GM23338 (cell line): ENCODE data around the gene HACD3.

Experiments used
- CREB1 ChIP-seq: fragments of 250-450 bp; sonication (Bioruptor Pico); IDR thresholded peaks from 2 replicates; pipeline ENCODE4 v1.5.0; 2020; ENCODE audit warnings: low read depth, mild to moderate bottlenecking, moderate library complexity
- EZH2 ChIP-seq: fragments of 200-600 bp; sonication (generic); IDR thresholded peaks from one replicate; pipeline ENCODE4 v1.8.0; 2017; ENCODE audit warnings: antibody characterized with exemption, mild to moderate bottlenecking, low read depth; ENCODE audit not compliant: unreplicated experiment
- EZH2phosphoT487 ChIP-seq: fragments of 200-600 bp; sonication (generic); IDR thresholded peaks from one replicate; pipeline ENCODE4 v1.8.1; 2018; ENCODE audit warnings: antibody characterized with exemption; ENCODE audit not compliant: unreplicated experiment
- JUNB ChIP-seq: IDR thresholded peaks from one replicate; pipeline ENCODE4 v1.6.1; 2016; ENCODE audit warnings: antibody characterized with exemption; ENCODE audit not compliant: unreplicated experiment
- NANOG ChIP-seq: IDR thresholded peaks from 2 replicates; pipeline ENCODE4 v1.6.1; 2016; ENCODE audit warnings: antibody characterized with exemption, borderline replicate concordance
- POLR2AphosphoS5 ChIP-seq: IDR thresholded peaks from 2 replicates; pipeline ENCODE4 v1.6.1; 2016; ENCODE audit warnings: antibody characterized with exemption, low read depth
- STAT1 ChIP-seq: IDR thresholded peaks from one replicate; pipeline ENCODE4 v1.6.1; 2016; ENCODE audit warnings: antibody characterized with exemption; ENCODE audit not compliant: unreplicated experiment
- ZNF114 ChIP-seq: fragments of 250-450 bp; sonication (Bioruptor Pico); IDR thresholded peaks from 2 replicates; pipeline ENCODE4 v1.5.0; 2020; ENCODE audit warnings: mild to moderate bottlenecking, moderate library complexity
- ZNF331 ChIP-seq: fragments of 250-450 bp; sonication (Bioruptor Pico); IDR thresholded peaks from 2 replicates; pipeline ENCODE4 v1.5.0; 2020; ENCODE audit warnings: low read depth, mild to moderate bottlenecking, moderate library complexity
- TF ChIP-seq, protein P1 (sequence below), 2 experiments: fragments of 200-600 bp in 1 of 2; sonication (generic) in 1 of 2; conservative IDR thresholded peaks; 2 replicates each; pipeline versions ENCODE4 v1.5.1 to v1.6.1; 2016 to 2017; ENCODE audit warnings: antibody characterized with exemption in 2 of 2, low read depth in 2 of 2, mild to moderate bottlenecking in 2 of 2, moderate library complexity in 1 of 2
- TF ChIP-seq, protein P2 (sequence below): IDR thresholded peaks from one replicate; pipeline ENCODE4 v1.6.1; 2018; ENCODE audit warnings: antibody characterized with exemption; ENCODE audit not compliant: unreplicated experiment
- TF ChIP-seq, protein P3 (sequence below): IDR thresholded peaks from 2 replicates; pipeline ENCODE4 v1.6.1; 2016; ENCODE audit warnings: antibody characterized with exemption

DNA sequence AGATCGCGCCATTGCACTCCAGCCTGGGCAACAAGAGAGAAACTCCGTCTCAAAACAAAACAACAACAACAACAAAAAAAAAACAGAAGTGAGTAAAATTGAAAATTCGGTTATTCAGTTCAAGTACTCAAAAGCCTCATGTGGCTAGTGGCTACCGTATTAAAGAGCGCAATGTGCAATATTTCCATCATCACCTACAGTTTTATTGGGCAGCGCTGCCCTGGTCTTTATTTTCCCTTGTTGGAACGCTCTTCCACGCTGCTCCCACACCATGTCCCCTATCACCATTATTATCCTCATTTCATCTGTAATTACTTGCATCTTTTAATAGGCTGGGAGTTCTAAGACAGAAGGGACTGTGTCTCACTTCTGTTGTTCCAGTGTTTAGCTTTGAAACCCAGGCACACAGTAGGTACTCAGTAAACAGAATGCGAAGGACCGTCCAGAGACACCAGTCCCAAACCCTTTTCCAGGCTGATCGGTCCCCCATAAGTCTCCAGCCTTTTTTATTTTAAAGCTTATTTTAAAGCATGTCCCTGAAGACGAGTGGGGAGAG lies 423 bp upstream of the HACD3 start:
- TF ChIP-seq, protein P1, sequence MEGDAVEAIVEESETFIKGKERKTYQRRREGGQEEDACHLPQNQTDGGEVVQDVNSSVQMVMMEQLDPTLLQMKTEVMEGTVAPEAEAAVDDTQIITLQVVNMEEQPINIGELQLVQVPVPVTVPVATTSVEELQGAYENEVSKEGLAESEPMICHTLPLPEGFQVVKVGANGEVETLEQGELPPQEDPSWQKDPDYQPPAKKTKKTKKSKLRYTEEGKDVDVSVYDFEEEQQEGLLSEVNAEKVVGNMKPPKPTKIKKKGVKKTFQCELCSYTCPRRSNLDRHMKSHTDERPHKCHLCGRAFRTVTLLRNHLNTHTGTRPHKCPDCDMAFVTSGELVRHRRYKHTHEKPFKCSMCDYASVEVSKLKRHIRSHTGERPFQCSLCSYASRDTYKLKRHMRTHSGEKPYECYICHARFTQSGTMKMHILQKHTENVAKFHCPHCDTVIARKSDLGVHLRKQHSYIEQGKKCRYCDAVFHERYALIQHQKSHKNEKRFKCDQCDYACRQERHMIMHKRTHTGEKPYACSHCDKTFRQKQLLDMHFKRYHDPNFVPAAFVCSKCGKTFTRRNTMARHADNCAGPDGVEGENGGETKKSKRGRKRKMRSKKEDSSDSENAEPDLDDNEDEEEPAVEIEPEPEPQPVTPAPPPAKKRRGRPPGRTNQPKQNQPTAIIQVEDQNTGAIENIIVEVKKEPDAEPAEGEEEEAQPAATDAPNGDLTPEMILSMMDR (conservative IDR thresholded peaks at IDR 0.05; ENCODE audit: low read depth in 2 of 2): no peak
- TF ChIP-seq EZH2phosphoT487 (no peak), CREB1 (CRISPR knock-in tag) (no peak), POLR2AphosphoS5 (no peak), ZNF114 (CRISPR knock-in tag) (no peak), EZH2 (no peak), JUNB (no peak), STAT1 (no peak), NANOG (no peak), ZNF331 (CRISPR knock-in tag) (no peak)
- TF ChIP-seq, protein P2, sequence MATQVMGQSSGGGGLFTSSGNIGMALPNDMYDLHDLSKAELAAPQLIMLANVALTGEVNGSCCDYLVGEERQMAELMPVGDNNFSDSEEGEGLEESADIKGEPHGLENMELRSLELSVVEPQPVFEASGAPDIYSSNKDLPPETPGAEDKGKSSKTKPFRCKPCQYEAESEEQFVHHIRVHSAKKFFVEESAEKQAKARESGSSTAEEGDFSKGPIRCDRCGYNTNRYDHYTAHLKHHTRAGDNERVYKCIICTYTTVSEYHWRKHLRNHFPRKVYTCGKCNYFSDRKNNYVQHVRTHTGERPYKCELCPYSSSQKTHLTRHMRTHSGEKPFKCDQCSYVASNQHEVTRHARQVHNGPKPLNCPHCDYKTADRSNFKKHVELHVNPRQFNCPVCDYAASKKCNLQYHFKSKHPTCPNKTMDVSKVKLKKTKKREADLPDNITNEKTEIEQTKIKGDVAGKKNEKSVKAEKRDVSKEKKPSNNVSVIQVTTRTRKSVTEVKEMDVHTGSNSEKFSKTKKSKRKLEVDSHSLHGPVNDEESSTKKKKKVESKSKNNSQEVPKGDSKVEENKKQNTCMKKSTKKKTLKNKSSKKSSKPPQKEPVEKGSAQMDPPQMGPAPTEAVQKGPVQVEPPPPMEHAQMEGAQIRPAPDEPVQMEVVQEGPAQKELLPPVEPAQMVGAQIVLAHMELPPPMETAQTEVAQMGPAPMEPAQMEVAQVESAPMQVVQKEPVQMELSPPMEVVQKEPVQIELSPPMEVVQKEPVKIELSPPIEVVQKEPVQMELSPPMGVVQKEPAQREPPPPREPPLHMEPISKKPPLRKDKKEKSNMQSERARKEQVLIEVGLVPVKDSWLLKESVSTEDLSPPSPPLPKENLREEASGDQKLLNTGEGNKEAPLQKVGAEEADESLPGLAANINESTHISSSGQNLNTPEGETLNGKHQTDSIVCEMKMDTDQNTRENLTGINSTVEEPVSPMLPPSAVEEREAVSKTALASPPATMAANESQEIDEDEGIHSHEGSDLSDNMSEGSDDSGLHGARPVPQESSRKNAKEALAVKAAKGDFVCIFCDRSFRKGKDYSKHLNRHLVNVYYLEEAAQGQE: no peak
- TF ChIP-seq, protein P3, sequence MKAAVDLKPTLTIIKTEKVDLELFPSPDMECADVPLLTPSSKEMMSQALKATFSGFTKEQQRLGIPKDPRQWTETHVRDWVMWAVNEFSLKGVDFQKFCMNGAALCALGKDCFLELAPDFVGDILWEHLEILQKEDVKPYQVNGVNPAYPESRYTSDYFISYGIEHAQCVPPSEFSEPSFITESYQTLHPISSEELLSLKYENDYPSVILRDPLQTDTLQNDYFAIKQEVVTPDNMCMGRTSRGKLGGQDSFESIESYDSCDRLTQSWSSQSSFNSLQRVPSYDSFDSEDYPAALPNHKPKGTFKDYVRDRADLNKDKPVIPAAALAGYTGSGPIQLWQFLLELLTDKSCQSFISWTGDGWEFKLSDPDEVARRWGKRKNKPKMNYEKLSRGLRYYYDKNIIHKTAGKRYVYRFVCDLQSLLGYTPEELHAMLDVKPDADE: no peak
